ENCODE data around the gene SP140. TPM values are rescaled to one million over a fixed set of nuclear protein-coding genes. Genes with fewer than 3 reads are reported as not detected.

SP140 gene
- total RNA-seq, 1 donor from 2014 or later = not detected

DNA sequence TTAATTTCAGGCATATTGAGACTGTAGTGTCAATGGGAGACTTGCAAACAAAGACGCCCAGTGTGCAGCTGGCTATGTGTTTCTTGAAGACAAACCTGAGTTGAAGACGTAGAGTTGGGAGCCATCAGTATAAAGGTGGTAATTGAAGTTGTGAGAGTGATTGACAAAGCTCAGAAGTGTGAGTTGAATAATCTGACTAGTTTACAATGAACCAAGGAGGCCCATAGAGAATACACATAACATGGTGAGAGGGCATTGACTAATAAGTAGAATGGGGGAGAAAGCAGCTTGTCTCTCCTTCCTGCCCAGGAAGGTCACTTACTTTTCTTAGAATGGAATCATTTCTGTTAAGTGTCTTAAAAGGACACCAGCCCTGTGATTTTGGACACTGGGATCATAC lies 19.8 kb upstream of the SP140 start:
- Mint-ChIP-seq H3K9me3 (ENCODE audit: unreplicated experiment) (peaks cover 1% of the 10 kb centered on the region), H3K4me3 (ENCODE audit: unreplicated experiment) (no peak overlapping the region), H3K4me1 (ENCODE audit: low read depth, unreplicated experiment) (no peaks in the 10 kb centered on the region), H3K27ac (ENCODE audit: unreplicated experiment) (no peak overlapping the region), H3K27me3 (ENCODE audit: unreplicated experiment) (no peaks in the 10 kb centered on the region), H3K36me3 (ENCODE audit: unreplicated experiment) (peaks cover 9% of the 10 kb centered on the region)
- no peak for DNase-seq
- TF ChIP-seq, protein P1, sequence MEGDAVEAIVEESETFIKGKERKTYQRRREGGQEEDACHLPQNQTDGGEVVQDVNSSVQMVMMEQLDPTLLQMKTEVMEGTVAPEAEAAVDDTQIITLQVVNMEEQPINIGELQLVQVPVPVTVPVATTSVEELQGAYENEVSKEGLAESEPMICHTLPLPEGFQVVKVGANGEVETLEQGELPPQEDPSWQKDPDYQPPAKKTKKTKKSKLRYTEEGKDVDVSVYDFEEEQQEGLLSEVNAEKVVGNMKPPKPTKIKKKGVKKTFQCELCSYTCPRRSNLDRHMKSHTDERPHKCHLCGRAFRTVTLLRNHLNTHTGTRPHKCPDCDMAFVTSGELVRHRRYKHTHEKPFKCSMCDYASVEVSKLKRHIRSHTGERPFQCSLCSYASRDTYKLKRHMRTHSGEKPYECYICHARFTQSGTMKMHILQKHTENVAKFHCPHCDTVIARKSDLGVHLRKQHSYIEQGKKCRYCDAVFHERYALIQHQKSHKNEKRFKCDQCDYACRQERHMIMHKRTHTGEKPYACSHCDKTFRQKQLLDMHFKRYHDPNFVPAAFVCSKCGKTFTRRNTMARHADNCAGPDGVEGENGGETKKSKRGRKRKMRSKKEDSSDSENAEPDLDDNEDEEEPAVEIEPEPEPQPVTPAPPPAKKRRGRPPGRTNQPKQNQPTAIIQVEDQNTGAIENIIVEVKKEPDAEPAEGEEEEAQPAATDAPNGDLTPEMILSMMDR (IDR thresholded peaks at IDR 0.05; ENCODE audit: partially characterized antibody, unreplicated experiment) = no peak

DNA sequence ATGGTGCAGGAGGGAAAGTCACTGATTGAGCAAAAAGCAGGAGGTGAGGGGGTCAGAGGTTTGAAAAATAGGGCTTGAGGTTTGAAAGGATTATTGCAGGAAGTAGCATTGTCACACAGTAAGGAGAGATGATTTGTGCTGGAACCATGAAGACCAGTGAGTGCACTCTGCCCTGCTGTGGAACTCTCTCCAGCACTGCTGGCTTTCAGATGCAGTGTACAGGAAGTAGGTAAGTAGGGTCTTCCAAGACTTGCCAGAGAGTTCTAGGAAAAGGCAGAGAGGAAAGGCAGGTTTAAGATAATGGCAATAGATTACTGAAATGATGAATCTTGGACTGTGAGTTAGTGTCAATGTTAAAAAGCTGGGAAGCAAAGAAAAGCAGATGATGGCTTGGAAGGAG lies 17.0 kb upstream of the SP140 start:
- Mint-ChIP-seq H3K4me3 (ENCODE audit: unreplicated experiment) (no peak overlapping the region), H3K4me1 (ENCODE audit: low read depth, unreplicated experiment) (no peaks in the 10 kb centered on the region), H3K36me3 (ENCODE audit: unreplicated experiment) (no peaks in the 10 kb centered on the region), H3K27ac (ENCODE audit: unreplicated experiment) (no peak overlapping the region), H3K27me3 (ENCODE audit: unreplicated experiment) (peaks cover 3% of the 10 kb centered on the region), H3K9me3 (ENCODE audit: unreplicated experiment) (no peaks in the 10 kb centered on the region)
- TF ChIP-seq, protein P1 (IDR thresholded peaks at IDR 0.05; ENCODE audit: partially characterized antibody, unreplicated experiment) = no peak
- no peak for DNase-seq

DNA sequence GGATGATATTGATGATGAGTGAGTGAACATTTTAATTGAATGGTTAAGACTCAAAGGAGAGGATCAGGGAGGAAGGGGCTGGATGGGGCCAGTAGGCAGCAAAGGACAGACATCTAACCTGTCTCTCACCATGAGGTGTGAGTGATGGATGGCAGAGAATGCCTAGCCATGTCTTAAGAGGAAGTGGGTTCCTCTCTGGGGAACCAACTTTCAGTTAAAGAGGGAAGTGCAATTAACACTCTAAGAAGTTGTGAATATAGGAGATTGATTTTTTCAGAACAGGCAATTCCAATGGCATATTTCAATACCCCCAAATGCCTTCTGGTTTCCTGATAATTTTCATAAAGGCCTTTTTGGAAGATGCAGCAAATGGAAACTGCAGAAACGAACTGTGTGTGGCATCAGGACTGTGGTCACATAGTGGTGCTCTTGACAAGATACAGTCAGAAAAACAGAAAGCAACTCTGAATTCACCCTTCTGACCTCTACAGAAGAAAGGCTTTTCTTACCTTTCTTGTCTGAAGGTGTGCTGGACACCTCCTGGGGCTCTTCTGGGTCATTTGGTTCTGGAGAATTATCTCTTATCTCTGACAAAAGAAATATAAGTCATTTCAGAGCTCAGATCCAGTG lies 16.0 kb upstream of the SP140 start:
- H3K9me3 Mint-ChIP-seq (ENCODE audit: unreplicated experiment) = no peaks in the 10 kb centered on the region
- no peak overlapping the region for H3K4me3 Mint-ChIP-seq (ENCODE audit: unreplicated experiment)
- DNase-seq = no peak
- peaks cover 3% of the 10 kb centered on the region for H3K27me3 Mint-ChIP-seq (ENCODE audit: unreplicated experiment)
- H3K36me3 Mint-ChIP-seq (ENCODE audit: unreplicated experiment) = no peaks in the 10 kb centered on the region
- H3K4me1 Mint-ChIP-seq (ENCODE audit: low read depth, unreplicated experiment) = no peaks in the 10 kb centered on the region
- H3K27ac Mint-ChIP-seq (ENCODE audit: unreplicated experiment) = no peak overlapping the region
- TF ChIP-seq, protein P1 (IDR thresholded peaks at IDR 0.05; ENCODE audit: partially characterized antibody, unreplicated experiment) = no peak

DNA sequence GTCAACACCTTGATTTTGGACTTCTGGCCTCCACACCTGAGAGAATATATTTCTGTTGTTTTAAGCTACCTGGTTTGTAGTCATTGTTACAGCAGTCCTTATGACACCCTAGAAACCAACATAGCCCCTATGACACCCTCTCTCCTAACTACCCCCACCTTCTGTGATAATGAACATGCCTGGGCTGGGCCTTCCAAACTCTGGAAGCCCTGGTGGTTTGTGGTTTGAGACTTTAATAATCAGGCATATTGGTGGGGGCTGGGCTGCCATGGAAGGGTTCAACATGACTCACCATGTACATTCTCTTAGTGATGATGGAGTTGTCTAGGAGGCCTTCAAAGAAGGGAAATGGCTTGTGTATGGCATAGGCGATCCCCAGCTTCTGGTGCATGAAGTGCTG lies 9.0 kb upstream of the SP140 start:
- Mint-ChIP-seq H3K4me1 (ENCODE audit: low read depth, unreplicated experiment) (peaks cover 3% of the 10 kb centered on the region), H3K27me3 (ENCODE audit: unreplicated experiment) (peaks cover 3% of the 10 kb centered on the region), H3K36me3 (ENCODE audit: unreplicated experiment) (no peaks in the 10 kb centered on the region), H3K9me3 (ENCODE audit: unreplicated experiment) (peaks cover 1% of the 10 kb centered on the region), H3K4me3 (ENCODE audit: unreplicated experiment) (no peak overlapping the region), H3K27ac (ENCODE audit: unreplicated experiment) (no peak overlapping the region)
- DNase-seq = no peak
- TF ChIP-seq, protein P1 (IDR thresholded peaks at IDR 0.05; ENCODE audit: partially characterized antibody, unreplicated experiment) = no peak

DNA sequence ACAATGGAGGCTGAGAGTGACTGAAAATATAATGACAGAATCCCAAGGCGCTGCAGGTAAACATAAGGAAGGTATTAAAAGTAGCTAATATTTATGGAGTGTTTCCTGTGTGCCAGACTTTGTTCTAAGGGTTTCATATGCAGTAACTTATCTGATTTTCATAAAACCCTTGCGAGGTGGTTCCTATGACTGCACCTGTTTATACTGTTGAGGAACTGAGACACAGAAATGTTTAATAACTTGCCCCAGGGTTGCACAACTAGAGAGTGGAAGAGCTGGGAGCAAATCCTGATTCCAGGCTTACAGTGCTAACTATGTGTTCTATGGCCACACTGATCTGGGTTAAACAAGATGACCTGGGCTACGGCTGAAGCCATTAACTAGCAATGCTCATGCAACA lies 8.1 kb upstream of the SP140 start:
- no peak overlapping the region for H3K27ac Mint-ChIP-seq (ENCODE audit: unreplicated experiment)
- no peak overlapping the region for H3K4me3 Mint-ChIP-seq (ENCODE audit: unreplicated experiment)
- peaks cover 3% of the 10 kb centered on the region for H3K4me1 Mint-ChIP-seq (ENCODE audit: low read depth, unreplicated experiment)
- DNase-seq = no peak
- peaks cover 1% of the 10 kb centered on the region for H3K9me3 Mint-ChIP-seq (ENCODE audit: unreplicated experiment)
- H3K36me3 Mint-ChIP-seq (ENCODE audit: unreplicated experiment) = no peaks in the 10 kb centered on the region
- TF ChIP-seq, protein P1 (IDR thresholded peaks at IDR 0.05; ENCODE audit: partially characterized antibody, unreplicated experiment) = no peak
- no peaks in the 10 kb centered on the region for H3K27me3 Mint-ChIP-seq (ENCODE audit: unreplicated experiment)

All from glutamatergic neuron (in vitro differentiated cells).